Progenitor cell of endocrine pancreas (in vitro differentiated cells): ENCODE data around the gene MYL6B. TPM values are rescaled to one million over a fixed set of nuclear protein-coding genes. Genes with fewer than 3 reads are reported as not detected.
"Not testable (repeated sequence)": the region's sequence is repeated elsewhere in the genome, so short reads cannot be mapped to it uniquely, and the experiment has no call there.

Experiments
- DNase-seq: peaks from one replicate; pipeline ENCODE4 v3.0.0; 2021; ENCODE audit warnings: low spot score; ENCODE audit not compliant: unreplicated experiment
- H3K27ac Mint-ChIP-seq: 2 replicates; pipeline ENCODE4 v1.8.0; 2021; ENCODE audit warnings: mild to moderate bottlenecking, moderate library complexity, mixed read lengths
- H3K27me3 Mint-ChIP-seq: 2 replicates; pipeline ENCODE4 v1.8.0; 2021; ENCODE audit warnings: mixed read lengths
- H3K36me3 Mint-ChIP-seq: 2 replicates; pipeline ENCODE4 v1.8.0; 2022; ENCODE audit warnings: mixed read lengths; ENCODE audit not compliant: insufficient read depth
- H3K4me1 Mint-ChIP-seq: 2 replicates; pipeline ENCODE4 v1.8.0; 2021; ENCODE audit warnings: low read depth, mixed read lengths
- H3K4me3 Mint-ChIP-seq: 2 replicates; pipeline ENCODE4 v1.8.0; 2021; ENCODE audit warnings: low read depth, mild to moderate bottlenecking, moderate library complexity, mixed read lengths
- H3K9me3 Mint-ChIP-seq: 2 replicates; pipeline ENCODE4 v1.8.0; 2021; ENCODE audit warnings: low read depth, mixed read lengths
- CTCF ChIP-seq: fragments of 200-600 bp; sonication (generic); IDR thresholded peaks from one replicate; pipeline ENCODE4 v1.5.0; 2021; ENCODE audit warnings: antibody characterized with exemption, mild to moderate bottlenecking; ENCODE audit not compliant: unreplicated experiment
- total RNA-seq: library from RNA; stranded (reverse); gene quantifications from 2 replicates; pipeline ENCODE4 v1.2.1, GENCODE V29; 2021

The MYL6B gene
- total RNA-seq, 1 donor from 2014 or later, result 172 TPM

DNA sequence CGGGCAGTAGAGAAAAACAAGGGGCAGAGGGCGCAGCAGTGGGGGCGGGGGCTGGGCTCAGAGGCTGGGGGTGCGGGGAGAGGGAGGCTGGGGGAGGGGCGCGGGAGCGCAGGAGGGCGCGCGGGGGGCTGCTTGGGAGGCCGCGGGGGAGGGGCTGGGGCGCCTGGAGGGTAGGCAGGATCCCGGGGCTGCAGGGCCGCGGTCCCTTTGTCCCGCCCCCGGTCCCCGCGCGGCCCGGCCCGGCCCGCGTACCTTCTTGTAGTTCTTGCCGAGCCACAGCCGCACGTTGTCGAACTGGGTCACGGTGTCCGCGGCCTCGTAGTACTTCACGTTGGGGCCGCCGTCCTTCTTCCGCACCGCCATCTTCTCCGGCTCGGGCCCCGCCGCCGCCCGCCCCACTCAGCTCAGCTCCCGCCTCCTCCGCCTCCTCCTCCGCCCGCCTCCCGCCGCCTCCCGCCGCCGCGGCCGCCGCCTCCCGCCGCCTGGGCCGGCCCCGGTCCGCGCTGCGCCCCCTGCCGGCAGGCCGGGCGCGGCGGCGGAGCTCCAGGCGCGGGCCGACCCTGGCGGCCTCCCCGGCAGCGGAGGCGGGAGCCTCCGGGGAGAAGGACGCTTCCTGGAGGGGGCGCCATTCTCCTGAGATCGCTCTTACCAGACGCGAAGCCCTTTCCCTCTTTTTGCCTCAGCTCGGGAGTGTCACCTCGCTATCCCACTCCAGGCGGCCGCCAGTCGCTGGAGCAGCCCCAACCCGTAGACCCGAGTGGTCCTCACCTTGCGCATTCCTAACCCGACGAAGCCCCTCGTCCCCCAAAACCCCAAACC lies 36.9 kb downstream of the MYL6B start, which contains the start of gene SMARCC2:
SMARCC2 (minus strand) TSS at position 385 of the 819 bp plus-strand sequence; CDS start at position 363, 22 bp downstream.
- peaks cover 9% of the 10 kb centered on the region for H3K36me3 Mint-ChIP-seq
- H3K4me1 Mint-ChIP-seq, result peaks cover 17% of the 10 kb centered on the region
- no peaks in the 10 kb centered on the region for H3K9me3 Mint-ChIP-seq
- peak; percentile 83 for TF ChIP-seq CTCF
- peak within 1 kb of the TSS; percentile 97 for H3K4me3 Mint-ChIP-seq
- H3K27ac Mint-ChIP-seq, result peak within 1 kb of the TSS; percentile 100
- no peaks in the 10 kb centered on the region for H3K27me3 Mint-ChIP-seq
- DNase-seq, result peak; percentile 78

- TF ChIP-seq CTCF, result peak; percentile 19
- Mint-ChIP-seq H3K9me3 (no peaks in the 10 kb centered on the region), H3K27me3 (no peaks in the 10 kb centered on the region), H3K27ac (peak overlapping the region; percentile 100), H3K36me3 (peaks cover 7% of the 10 kb centered on the region), H3K4me1 (peaks cover 17% of the 10 kb centered on the region), H3K4me3 (peak overlapping the region; percentile 97)
- DNase-seq, result peak; percentile 95
Measured at GRCh38 chr12:56189918-56190694, 37.7 kb downstream of the MYL6B start.

GRCh38 chr12:56190695-56191155 lies 38.3 kb downstream of the MYL6B start:
- H3K9me3 Mint-ChIP-seq, result no peaks in the 10 kb centered on the region
- H3K4me1 Mint-ChIP-seq, result peaks cover 17% of the 10 kb centered on the region
- H3K36me3 Mint-ChIP-seq, result peaks cover 7% of the 10 kb centered on the region
- no peaks in the 10 kb centered on the region for H3K27me3 Mint-ChIP-seq
- no peak for TF ChIP-seq CTCF
- peak overlapping the region; percentile 97 for H3K4me3 Mint-ChIP-seq
- no peak for DNase-seq
- peak overlapping the region; percentile 100 for H3K27ac Mint-ChIP-seq

GRCh38 chr12:56192582-56192981 lies 40.2 kb downstream of the MYL6B start:
- no peak for TF ChIP-seq CTCF

DNA sequence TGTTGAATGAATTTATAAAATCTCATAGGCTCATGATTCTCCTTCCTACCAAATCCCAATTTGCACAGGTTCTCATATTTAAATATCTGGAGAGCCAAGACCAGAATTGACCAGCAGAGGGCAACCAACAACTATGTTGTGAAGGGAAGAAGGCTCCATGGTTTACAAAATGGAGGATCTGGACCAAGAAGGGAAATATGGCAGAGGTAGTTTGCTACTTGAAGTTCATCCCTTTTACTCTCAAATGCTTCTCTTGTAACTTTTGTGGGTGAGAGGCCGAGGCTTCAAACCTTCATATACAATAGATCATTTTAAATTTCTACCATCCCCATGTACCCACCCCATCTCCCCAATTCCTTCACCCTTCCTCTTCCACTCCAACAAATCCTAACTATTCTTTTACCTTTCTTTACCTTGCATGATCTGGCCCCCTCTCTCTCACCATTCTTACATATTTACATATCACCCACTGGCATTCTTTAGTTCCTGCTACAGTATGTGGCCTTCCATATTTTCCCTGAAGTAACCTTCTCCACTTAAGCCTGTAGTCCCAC lies 40.7 kb downstream of the MYL6B start:
- Mint-ChIP-seq H3K27ac (peak overlapping the region; percentile 70), H3K4me3 (peak overlapping the region; percentile 24), H3K27me3 (no peaks in the 10 kb centered on the region), H3K4me1 (peaks cover 7% of the 10 kb centered on the region), H3K36me3 (peaks cover 2% of the 10 kb centered on the region), H3K9me3 (no peaks in the 10 kb centered on the region)
- DNase-seq, result peak; percentile 39
- peak; percentile 85 for TF ChIP-seq CTCF

More at GRCh38 chr12:56192582-56192981, 40.2 kb downstream of the MYL6B start:
- no peak for DNase-seq
- H3K4me3 Mint-ChIP-seq, result peak overlapping the region; percentile 24
- H3K9me3 Mint-ChIP-seq, result no peaks in the 10 kb centered on the region
- peaks cover 12% of the 10 kb centered on the region for H3K4me1 Mint-ChIP-seq
- H3K36me3 Mint-ChIP-seq, result peaks cover 2% of the 10 kb centered on the region
- H3K27me3 Mint-ChIP-seq, result no peaks in the 10 kb centered on the region
- H3K27ac Mint-ChIP-seq, result no peak overlapping the region

DNA sequence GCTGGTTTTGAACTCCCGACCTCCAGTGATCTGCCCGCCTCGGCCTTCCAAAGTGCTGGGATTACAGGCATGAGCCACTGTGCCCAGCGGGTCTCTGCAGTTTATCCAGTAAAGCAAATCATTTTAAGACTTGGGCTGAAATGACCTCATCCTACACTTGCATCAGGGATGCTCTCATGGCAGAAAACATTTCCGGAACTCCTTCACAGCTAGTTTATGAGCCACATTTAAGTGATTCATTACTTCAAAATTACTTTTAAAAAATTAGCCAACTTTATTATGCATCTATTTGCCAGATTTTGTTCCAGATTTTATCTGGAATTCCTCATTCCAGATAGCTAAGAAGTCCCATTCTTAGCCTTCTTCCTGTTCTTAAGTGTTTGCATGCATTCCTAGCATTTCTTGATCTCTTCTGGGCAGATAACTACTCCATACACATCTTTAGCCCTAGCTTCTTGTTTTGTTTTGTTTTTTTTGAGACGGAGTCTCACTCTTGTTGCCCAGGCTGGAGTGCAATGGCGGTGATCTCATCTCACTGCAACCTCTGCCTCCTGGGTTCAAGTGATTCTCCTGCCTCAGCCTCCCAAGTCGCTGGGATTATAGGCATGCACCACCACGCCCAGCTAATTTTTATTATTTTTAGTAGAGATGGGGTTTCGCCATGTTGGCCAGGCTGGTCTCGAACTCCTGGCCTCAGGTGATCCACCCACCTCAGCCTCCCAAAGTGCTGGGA lies 44.6 kb downstream of the MYL6B start:
- H3K36me3 Mint-ChIP-seq, H3K27ac Mint-ChIP-seq, H3K4me3 Mint-ChIP-seq, H3K9me3 Mint-ChIP-seq, DNase-seq, H3K4me1 Mint-ChIP-seq, H3K27me3 Mint-ChIP-seq: not testable (repeated sequence)
